Parathyroid adenoma (tissue), 2 donors: ENCODE results near the gene EML6.

Source experiments
- H2AFZ ChIP-seq: fragments of 300-600 bp; sonication (generic); one replicate; pipeline ENCODE4 v1.7.0; 2017; ENCODE audit warnings: antibody characterized with exemption, mild to moderate bottlenecking
- H3K27ac ChIP-seq: fragments of 300-600 bp; sonication (generic); one replicate; pipeline ENCODE4 v1.7.0; 2017
- H3K27me3 ChIP-seq: fragments of 300-600 bp; sonication (generic); one replicate; pipeline ENCODE4 v1.7.0; 2017; ENCODE audit warnings: low read length; ENCODE audit not compliant: control insufficient read depth, insufficient read depth
- H3K36me3 ChIP-seq: fragments of 300-600 bp; sonication (generic); one replicate; pipeline ENCODE4 v1.7.0; 2017; ENCODE audit warnings: low read length; ENCODE audit not compliant: control insufficient read depth, insufficient read depth
- H3K4me1 ChIP-seq: fragments of 300-600 bp; sonication (generic); one replicate; pipeline ENCODE4 v1.7.0; 2017; ENCODE audit warnings: control low read depth
- H3K4me2 ChIP-seq: fragments of 300-600 bp; sonication (generic); one replicate; pipeline ENCODE4 v1.7.0; 2017; ENCODE audit warnings: low read length
- H3K4me3 ChIP-seq: fragments of 300-600 bp; sonication (generic); one replicate; pipeline ENCODE4 v1.7.0; 2017; ENCODE audit warnings: low read depth, low read length
- H3K79me2 ChIP-seq: fragments of 300-600 bp; sonication (generic); one replicate; pipeline ENCODE4 v1.7.0; 2017; ENCODE audit warnings: control low read depth
- H3K9ac ChIP-seq: fragments of 300-600 bp; sonication (generic); one replicate; pipeline ENCODE4 v1.7.0; 2017; ENCODE audit warnings: mild to moderate bottlenecking
- H3K9me3 ChIP-seq: fragments of 300-600 bp; sonication (generic); one replicate; pipeline ENCODE4 v1.7.0; 2017; ENCODE audit warnings: low read length; ENCODE audit not compliant: control insufficient read depth
- CTCF ChIP-seq: fragments of 300-600 bp; sonication (generic); IDR thresholded peaks from one replicate; pipeline ENCODE4 v1.7.0; 2017; ENCODE audit warnings: antibody characterized with exemption, mild to moderate bottlenecking
- donor health status: primary hyperparathyroidism.

Gene EML6

GRCh38 chr2:54809819-54810218, 86.4 kb downstream of the EML6 start:
- H3K4me1 ChIP-seq: peaks cover 7% of the 10 kb centered on the region
- H3K36me3 ChIP-seq: no peaks in the 10 kb centered on the region
- H3K27me3 ChIP-seq: no peaks in the 10 kb centered on the region
- H2AFZ ChIP-seq: no peak overlapping the region
- no peak overlapping the region for H3K4me2 ChIP-seq
- H3K79me2 ChIP-seq: no peaks in the 10 kb centered on the region
- no peak overlapping the region for H3K4me3 ChIP-seq
- no peak for TF ChIP-seq CTCF
- H3K9me3 ChIP-seq: no peaks in the 10 kb centered on the region
- no peak overlapping the region for H3K9ac ChIP-seq
- H3K27ac ChIP-seq: no peak overlapping the region

DNA sequence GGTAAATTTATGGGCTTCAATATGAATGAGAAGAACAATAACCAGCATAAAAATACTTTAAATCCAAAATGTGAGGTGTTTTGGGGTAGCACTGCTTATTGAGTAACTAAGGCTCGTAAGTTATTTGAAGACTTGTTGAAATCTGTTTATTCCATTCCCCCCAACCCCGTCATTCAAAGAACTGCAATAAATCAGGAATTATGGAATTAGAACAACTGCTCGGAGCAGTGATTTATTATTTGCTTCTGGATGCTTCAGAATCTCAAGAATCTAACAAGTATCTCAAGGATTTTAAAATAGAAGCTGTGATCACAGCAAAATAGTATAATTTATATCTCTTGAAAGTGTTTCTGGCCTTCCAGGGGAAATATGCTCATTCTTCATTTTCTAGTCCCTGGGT, 86.8 kb downstream of the EML6 start:
- TF ChIP-seq CTCF: no peak
- Histone ChIP-seq H2AFZ (no peak overlapping the region), H3K9ac (no peak overlapping the region), H3K4me3 (no peak overlapping the region), H3K79me2 (no peaks in the 10 kb centered on the region), H3K9me3 (no peaks in the 10 kb centered on the region), H3K27me3 (no peaks in the 10 kb centered on the region), H3K4me1 (peaks cover 7% of the 10 kb centered on the region), H3K27ac (no peak overlapping the region), H3K4me2 (no peak overlapping the region), H3K36me3 (no peaks in the 10 kb centered on the region)

GRCh38 chr2:54813584-54813983, 90.1 kb downstream of the EML6 start:
- Histone ChIP-seq H3K79me2 (no peaks in the 10 kb centered on the region), H3K27me3 (no peaks in the 10 kb centered on the region), H3K9ac (no peak overlapping the region), H3K27ac (no peak overlapping the region), H3K4me3 (no peak overlapping the region), H3K36me3 (no peaks in the 10 kb centered on the region), H2AFZ (no peak overlapping the region), H3K4me1 (peaks cover under 1% of the 10 kb centered on the region), H3K4me2 (no peak overlapping the region), H3K9me3 (no peaks in the 10 kb centered on the region)
- TF ChIP-seq CTCF: no peak

DNA sequence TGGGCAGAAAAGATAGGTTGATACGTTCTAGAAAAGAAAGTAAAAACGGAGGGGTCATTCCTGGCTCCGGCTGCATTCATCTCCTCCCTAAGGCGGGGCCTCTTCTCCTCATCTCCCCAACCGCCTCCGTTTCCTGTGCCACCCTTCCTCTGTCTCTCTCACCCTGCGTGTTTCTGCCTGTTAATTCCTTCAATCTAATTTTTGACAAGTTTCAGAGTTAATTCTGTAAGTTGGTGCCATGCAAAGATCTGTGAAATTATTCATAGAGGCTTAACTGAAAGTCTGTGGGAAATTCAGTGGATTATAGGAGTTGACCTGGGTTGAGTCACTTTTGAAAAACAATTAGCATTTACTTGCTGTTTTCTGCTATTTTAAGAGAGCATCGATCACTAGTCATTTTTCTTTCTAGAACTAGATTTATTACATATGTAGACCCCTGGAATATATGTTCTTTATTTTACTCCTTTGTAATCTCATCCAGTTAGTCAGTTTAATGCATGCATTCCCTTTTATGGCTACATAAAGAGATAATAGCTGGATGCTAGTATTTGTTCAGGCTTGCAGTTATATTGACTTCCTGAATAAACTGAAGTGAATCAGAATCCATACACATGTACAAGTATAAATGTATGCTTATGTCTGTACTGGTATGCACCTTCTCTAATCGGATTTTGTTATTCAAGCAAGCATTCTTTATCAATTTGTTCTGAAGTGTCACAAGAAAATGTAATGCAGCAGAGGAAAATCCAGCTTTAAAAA, 91.1 kb downstream of the EML6 start:
- Histone ChIP-seq H3K36me3 (no peaks in the 10 kb centered on the region), H3K4me3 (no peak overlapping the region), H3K27me3 (no peaks in the 10 kb centered on the region), H3K79me2 (no peaks in the 10 kb centered on the region), H3K9ac (no peak overlapping the region), H3K4me1 (no peaks in the 10 kb centered on the region), H3K9me3 (no peaks in the 10 kb centered on the region), H3K4me2 (no peak overlapping the region), H2AFZ (no peak overlapping the region), H3K27ac (no peak overlapping the region)
- no peak for TF ChIP-seq CTCF

- Histone ChIP-seq H3K36me3 (no peaks in the 10 kb centered on the region), H3K4me1 (no peaks in the 10 kb centered on the region), H3K4me2 (no peak overlapping the region), H3K27ac (no peak overlapping the region), H3K79me2 (no peaks in the 10 kb centered on the region), H3K9me3 (no peaks in the 10 kb centered on the region), H3K9ac (no peak overlapping the region), H3K27me3 (no peaks in the 10 kb centered on the region), H2AFZ (no peak overlapping the region), H3K4me3 (no peak overlapping the region)
- no peak for TF ChIP-seq CTCF
These were observed 91.7 kb downstream of the EML6 start for GRCh38 chr2:54815148-54815539.
